Nephron progenitor cell (in vitro differentiated cells): ENCODE results near the gene CRIP1.

Experiments used
- DNase-seq: peaks from one replicate; pipeline ENCODE4 v3.0.0; 2021
- H3K27ac Mint-ChIP-seq: 2 replicates; pipeline ENCODE4 v1.8.0; 2021; ENCODE audit warnings: mild to moderate bottlenecking, moderate library complexity, mixed read lengths
- H3K27me3 Mint-ChIP-seq: 2 replicates; pipeline ENCODE4 v1.8.0; 2021; ENCODE audit warnings: mild to moderate bottlenecking, low read depth, mixed read lengths; ENCODE audit not compliant: poor library complexity
- H3K36me3 Mint-ChIP-seq: 2 replicates; pipeline ENCODE4 v1.8.0; 2021; ENCODE audit warnings: low read depth, mixed read lengths
- H3K4me1 Mint-ChIP-seq: 2 replicates; pipeline ENCODE4 v1.8.0; 2021; ENCODE audit warnings: mixed read lengths
- H3K4me3 Mint-ChIP-seq: 2 replicates; pipeline ENCODE4 v1.8.0; 2021; ENCODE audit warnings: mild to moderate bottlenecking, moderate library complexity, mixed read lengths
- H3K9me3 Mint-ChIP-seq: 2 replicates; pipeline ENCODE4 v1.8.0; 2021; ENCODE audit warnings: mild to moderate bottlenecking, moderate library complexity, mixed read lengths
- CTCF ChIP-seq: fragments of 200-600 bp; sonication (generic); IDR thresholded peaks from 2 replicates; pipeline ENCODE4 v1.5.0; 2021; ENCODE audit warnings: antibody characterized with exemption

Gene CRIP1

DNA sequence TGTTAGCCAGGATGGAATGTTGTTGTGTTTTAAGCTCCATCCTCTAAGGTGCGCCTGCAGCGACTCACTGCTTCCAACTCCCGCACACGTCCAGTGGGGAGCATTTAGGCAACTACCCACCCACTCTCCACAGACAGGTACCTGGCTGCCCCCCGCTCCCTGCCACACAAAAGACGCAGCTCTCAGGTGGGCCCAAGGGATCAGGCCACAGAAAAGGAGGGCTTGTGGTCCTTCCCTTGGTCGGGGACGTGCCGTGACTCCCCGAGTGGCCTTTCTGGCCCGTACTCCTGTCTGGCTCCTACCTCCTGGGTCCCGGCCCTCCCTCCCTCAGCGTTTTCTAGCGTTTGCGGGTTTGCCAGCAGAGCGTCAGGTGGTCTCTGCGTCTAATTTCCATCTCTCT is 20.6 kb downstream of the CRIP1 start:
- Mint-ChIP-seq H3K27me3 (peaks cover 52% of the 10 kb centered on the region), H3K36me3 (no peaks in the 10 kb centered on the region), H3K9me3 (peaks cover 4% of the 10 kb centered on the region), H3K4me1 (peaks cover 11% of the 10 kb centered on the region), H3K4me3 (no peak overlapping the region), H3K27ac (no peak overlapping the region)
- no peak for TF ChIP-seq CTCF
- DNase-seq = no peak

DNA sequence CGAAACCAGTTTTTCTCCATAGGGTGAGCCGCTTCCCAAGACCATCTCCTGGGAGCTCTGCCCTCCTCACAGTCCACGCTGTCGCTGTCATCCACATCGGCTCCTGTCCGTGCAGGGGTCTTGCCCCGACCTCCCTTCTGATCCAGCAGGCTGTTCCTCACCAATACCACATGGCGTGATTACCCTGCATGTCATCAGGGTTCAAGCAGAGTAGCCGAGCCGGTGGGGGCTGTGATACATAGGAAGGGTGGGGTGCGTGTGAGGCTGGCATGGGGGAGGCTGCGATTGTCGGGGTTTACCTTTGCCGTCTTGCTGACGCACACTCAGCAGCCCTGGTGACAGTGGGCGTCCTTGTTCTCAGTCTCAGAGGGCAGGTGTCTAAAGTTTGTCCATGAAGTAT is 21.4 kb downstream of the CRIP1 start:
- no peaks in the 10 kb centered on the region for H3K36me3 Mint-ChIP-seq
- no peak overlapping the region for H3K4me3 Mint-ChIP-seq
- H3K4me1 Mint-ChIP-seq = peaks cover 11% of the 10 kb centered on the region

DNA sequence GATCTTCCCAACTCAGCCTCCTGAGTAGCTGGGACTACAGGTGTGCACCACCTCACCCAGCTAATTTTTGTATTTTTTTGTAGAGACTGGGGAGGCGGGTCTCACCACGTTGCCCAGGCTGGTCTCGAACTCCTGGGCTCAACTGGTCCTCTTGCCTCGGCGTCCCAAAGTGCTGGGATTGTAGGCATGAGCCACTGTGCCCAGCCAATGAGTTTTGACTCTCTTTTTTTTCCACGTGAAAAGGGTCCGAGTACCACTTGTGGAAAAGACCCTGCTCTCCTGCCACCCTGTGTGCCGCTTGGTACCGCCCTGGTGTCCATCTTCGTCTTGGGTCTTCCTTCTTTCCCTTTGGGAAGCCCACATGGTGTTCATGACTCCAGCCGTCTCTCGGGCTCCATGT is 21.9 kb downstream of the CRIP1 start:
- peaks cover 63% of the 10 kb centered on the region for H3K27me3 Mint-ChIP-seq
- no peaks in the 10 kb centered on the region for H3K36me3 Mint-ChIP-seq
- DNase-seq = no peak
- no peak overlapping the region for H3K4me3 Mint-ChIP-seq
- no peak for TF ChIP-seq CTCF
- H3K4me1 Mint-ChIP-seq = peaks cover 7% of the 10 kb centered on the region
- no peak overlapping the region for H3K27ac Mint-ChIP-seq
- H3K9me3 Mint-ChIP-seq = peaks cover 4% of the 10 kb centered on the region

More for the DNA sequence above, 21.4 kb downstream of the CRIP1 start:
- H3K27me3 Mint-ChIP-seq = peaks cover 58% of the 10 kb centered on the region
- no peak for TF ChIP-seq CTCF
- H3K9me3 Mint-ChIP-seq = peaks cover 4% of the 10 kb centered on the region
- DNase-seq = no peak
- no peak overlapping the region for H3K27ac Mint-ChIP-seq

DNA sequence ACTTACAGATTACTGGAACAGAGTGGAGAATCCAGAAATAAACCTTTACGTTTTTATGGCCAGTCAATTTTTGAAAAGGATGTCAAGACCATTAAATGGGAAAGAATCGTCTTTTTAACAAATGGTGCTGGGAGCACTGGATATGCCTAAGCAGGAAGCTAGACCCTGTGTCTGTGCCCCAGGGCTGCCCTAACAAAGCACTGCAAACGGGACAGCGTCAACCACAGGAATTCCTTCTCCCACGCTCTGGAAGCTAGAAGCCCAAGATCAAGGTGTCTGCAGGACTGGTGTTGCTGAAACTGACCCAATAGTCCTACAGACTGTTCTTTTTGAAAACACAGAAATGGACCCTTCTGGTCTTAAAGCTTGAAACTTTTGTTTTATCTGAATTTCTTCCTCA is 30.4 kb downstream of the CRIP1 start:
- DNase-seq = no peak
- H3K27ac Mint-ChIP-seq = no peak overlapping the region
- H3K4me3 Mint-ChIP-seq = no peak overlapping the region
- H3K4me1 Mint-ChIP-seq = no peaks in the 10 kb centered on the region
- peaks cover 32% of the 10 kb centered on the region for H3K9me3 Mint-ChIP-seq
- no peaks in the 10 kb centered on the region for H3K36me3 Mint-ChIP-seq
- TF ChIP-seq CTCF = no peak
- peaks cover 67% of the 10 kb centered on the region for H3K27me3 Mint-ChIP-seq

- Mint-ChIP-seq H3K27ac (no peak overlapping the region), H3K27me3 (peaks cover 76% of the 10 kb centered on the region), H3K9me3 (peaks cover 32% of the 10 kb centered on the region), H3K4me1 (no peaks in the 10 kb centered on the region), H3K4me3 (no peak overlapping the region), H3K36me3 (no peaks in the 10 kb centered on the region)
- DNase-seq = no peak
- no peak for TF ChIP-seq CTCF
Observed at GRCh38 chr14:105519946-105520698, 33.4 kb downstream of the CRIP1 start.

GRCh38 chr14:105525326-105525725 is 38.6 kb downstream of the CRIP1 start:
- H3K27ac Mint-ChIP-seq = no peak overlapping the region
- H3K4me1 Mint-ChIP-seq = peaks cover 7% of the 10 kb centered on the region
- no peak for TF ChIP-seq CTCF
- H3K9me3 Mint-ChIP-seq = peaks cover 4% of the 10 kb centered on the region
- H3K4me3 Mint-ChIP-seq = no peak overlapping the region
- no peaks in the 10 kb centered on the region for H3K36me3 Mint-ChIP-seq
- no peak for DNase-seq
- peaks cover 48% of the 10 kb centered on the region for H3K27me3 Mint-ChIP-seq
